RPMI8226 (cell line): ENCODE data around the gene NAV1.
"Not testable (repeated sequence)": the region's sequence is repeated elsewhere in the genome, so short reads cannot be mapped to it uniquely, and the experiment has no call there.

Experiments used
- DNase-seq: peaks from one replicate; pipeline ENCODE4 v3.0.0-alpha.2; 2015

The NAV1 gene

GRCh38 chr1:201538612-201539551 is at the start of gene NAV1:
Gene NAV1, plus strand, starts transcription at chr1:201539127. Its CDS starts 83,758 bp downstream, at chr1:201622885.
- DNase-seq = no peak

GRCh38 chr1:201489643-201490261 is 49.2 kb upstream of the NAV1 start:
- no peak for DNase-seq

DNA sequence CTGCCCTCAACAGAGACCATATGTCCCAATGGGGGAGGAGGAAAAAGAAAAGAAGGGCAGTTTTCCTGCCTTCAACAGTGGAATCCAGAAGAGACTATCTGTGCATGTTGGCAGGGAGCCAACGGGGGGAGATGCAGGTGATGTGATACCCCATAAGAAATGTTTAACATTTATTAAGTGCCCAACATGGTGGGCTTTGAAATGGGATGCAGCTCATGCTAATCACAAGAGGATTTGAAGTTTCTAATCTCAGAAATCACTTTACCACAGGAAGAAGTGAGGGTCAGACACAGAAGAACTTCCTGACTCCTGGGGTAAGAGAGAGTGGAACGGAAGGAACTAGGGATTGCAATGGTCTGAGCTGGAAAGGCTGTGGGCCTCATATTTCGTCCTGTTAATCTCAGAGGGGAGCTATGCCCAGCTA is 48.2 kb upstream of the NAV1 start:
- no peak for DNase-seq

DNA sequence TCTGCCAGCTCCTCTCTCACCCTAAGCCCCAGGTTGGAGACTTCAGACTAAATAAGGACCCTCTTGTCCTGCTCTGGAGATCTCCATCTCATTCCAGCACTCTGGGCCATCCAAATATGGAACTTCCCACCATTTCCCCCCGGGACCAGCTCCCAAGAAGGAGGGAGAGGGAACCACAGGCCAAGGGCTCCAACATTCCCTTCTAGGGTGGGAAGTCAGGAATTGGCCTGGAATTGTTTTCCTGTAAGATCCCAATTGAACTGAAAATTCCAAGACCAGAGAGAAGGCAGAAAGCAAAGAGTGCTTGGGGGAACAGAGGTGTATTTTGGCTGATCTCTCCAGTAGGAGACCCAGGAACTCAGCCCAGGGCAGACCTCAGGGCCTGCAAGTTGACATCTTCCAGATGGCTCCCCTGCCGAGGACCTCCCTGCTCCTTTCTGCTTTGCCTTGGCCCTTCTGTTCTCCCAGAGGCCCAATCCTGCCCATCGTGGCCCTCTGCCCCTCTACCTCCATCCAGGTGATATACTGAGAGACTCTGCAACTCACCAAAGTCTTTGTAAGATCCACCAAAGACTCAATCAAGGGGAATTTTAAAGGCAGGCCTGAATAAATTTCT is 46.9 kb upstream of the NAV1 start:
- no peak for DNase-seq

GRCh38 chr1:201493026-201493656 is 45.8 kb upstream of the NAV1 start:
- DNase-seq = not testable (repeated sequence)

DNA sequence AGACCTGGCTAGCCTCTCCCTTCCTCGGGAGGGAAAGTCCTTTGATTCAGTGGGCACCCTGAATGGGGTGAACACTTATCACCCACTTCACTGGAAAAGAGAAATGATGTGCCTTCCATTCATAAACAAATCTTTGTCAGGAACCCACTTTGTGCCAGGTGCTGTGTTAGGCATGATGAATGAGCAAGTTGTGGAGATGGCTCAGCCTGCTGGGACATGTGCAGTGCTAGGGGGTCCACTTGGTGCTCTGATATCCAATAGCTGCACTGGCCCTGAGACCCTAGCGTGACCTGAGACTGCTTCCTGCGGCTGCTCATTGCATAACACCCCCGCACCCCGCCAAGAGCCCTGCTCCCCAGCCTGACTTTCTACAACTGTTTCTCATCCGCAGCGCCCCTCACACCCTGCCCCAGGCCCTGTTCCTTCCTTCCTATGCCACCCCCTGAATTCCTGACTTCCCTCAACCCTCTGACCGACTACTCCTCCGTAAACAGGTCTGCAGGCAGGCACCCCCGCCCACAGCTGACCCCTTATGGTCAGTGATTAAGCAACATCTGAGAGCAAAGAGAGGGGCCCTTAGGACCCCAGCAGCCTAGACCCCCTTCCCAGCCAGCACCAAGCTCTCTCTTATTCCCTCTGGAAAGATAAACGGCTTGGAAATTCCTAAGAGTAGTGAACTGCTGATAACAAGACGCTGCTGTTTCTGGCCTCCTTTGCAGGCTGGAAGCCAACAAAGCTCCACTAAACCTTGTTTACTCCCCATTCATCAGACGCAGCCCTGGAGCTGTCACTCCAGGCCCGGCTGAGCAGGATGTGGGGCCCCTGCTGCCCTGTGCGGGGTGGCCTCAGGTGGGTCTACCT is 44.9 kb upstream of the NAV1 start:
- no peak for DNase-seq

DNA sequence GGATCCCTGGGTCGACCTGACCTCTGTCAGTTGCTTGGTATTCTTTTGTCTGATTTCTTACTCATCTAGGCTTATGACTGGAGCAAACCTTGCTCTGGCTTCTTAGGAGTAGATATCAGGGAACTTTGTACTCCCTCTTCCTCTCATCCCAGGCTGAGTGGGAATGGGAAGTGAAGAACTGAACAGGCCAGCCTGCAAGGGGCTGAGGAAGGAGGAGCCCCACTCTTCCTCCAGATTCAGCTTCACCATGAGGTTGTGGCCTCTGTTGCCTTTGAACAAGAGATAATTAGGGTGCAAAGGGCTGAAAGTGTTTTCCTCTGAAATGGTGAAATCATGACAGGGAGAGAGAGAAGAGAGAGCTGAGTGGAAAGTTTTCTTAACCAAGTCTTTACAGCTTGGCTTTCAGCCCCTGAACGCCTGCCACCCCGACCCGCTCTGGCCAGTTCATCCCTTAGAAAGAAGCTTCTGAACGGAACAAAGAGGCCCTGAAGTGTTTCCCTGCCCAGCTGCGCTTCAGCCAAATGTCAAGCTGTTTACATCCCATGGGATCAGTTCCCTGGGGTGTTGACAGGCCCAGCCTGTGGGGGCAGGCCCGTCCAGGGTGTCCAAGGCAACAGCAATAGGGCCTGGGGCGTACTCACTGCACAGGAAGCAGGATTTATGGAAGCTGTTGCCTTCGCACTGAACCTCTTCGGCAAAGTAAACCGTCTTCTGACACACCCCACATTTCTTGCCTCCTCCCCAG is 43.2 kb upstream of the NAV1 start:
- DNase-seq = no peak

- DNase-seq = no peak
These were observed 42.6 kb upstream of the NAV1 start for GRCh38 chr1:201496296-201496690.

DNA sequence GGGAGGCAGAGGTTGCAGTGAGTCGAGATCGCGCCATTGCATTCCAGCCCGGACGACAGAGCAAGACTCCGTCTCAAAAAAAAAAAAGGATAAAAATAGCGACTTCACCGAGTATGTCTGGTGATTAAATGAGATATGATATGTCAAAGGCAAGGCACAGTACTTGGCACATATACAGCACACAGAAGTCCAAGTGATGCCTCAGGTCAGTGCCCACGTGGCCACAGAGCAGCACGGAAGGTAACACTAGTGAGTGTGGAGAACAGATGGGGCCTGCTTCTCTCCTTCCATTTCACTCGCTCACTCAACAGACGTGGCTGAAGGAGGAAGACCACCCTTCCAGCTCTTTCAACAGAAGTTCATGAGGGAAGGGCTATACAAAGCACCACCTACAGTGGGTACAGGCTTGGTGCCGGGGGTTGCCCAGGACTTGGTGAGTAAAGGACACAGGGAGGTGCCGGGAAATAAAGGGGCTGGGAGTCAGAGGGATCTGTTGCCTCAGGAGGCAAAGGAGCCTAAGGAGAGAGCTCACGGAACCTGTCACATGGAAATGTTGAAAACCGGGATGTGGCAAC is 40.9 kb upstream of the NAV1 start:
- DNase-seq = no peak

GRCh38 chr1:201498621-201499020 is 40.3 kb upstream of the NAV1 start:
- no peak for DNase-seq

DNA sequence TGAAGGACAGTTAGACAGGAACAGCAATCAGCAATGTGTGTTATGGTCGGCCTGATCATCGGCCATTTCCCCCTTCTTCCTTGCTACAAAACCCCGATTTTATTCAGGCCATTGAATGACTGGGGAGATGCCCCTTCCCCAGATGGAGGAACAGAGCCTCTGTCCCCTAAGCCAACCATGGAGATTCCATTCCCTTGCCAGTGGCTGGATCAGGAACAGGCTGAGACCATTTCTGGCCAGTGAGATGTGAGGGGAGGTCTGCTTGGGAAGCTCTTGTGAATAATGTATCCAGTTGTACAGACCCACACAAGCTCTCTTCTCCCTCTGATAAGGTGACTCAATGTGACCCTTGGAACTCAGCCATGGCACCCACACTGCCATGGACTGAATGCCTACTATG is 39.7 kb upstream of the NAV1 start:
- no peak for DNase-seq

- no peak for DNase-seq
These were observed 38.9 kb upstream of the NAV1 start for GRCh38 chr1:201499795-201500669.

DNA sequence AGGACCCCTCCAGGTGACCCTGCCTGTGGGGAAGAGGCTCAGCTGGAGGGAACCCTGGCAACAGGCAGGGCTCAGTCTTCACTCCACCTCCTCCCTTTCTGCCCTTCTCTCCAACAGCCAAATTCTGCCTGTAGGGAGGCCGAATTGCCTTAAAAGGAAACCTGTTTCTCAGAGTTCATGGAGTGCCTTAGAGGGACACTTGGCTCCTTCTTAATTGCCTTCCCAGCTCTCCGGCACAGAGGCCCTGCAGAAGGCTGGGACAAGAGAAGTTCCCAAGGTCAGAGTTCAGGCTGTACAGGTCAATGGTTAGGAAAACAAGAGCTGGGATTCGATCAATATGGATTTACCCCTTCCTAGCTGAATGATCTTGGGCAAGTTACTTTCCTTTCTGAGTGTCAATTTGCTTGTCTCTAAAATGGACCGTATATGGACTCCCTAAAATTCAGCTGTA is 38.2 kb upstream of the NAV1 start:
- no peak for DNase-seq

DNA sequence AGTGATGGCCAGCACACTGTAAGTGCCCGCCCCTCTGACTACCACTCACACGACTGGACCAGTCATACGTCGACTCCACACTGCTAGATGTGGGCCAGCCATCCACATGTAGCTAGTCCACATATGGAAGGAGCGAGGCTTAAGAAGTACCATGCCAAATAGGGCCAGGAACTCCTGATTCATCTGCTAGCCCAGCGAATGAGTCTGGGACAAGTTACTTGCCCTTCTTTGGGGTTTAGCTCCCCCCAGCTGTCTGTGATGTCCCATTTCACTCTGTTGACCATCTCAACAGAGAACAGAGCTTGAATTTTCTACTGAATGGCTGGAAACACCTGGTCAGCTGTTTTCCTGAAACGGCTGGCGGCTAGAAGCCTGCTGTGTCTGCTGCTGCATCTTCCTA is 37.8 kb upstream of the NAV1 start:
- DNase-seq = peak; percentile 18

DNA sequence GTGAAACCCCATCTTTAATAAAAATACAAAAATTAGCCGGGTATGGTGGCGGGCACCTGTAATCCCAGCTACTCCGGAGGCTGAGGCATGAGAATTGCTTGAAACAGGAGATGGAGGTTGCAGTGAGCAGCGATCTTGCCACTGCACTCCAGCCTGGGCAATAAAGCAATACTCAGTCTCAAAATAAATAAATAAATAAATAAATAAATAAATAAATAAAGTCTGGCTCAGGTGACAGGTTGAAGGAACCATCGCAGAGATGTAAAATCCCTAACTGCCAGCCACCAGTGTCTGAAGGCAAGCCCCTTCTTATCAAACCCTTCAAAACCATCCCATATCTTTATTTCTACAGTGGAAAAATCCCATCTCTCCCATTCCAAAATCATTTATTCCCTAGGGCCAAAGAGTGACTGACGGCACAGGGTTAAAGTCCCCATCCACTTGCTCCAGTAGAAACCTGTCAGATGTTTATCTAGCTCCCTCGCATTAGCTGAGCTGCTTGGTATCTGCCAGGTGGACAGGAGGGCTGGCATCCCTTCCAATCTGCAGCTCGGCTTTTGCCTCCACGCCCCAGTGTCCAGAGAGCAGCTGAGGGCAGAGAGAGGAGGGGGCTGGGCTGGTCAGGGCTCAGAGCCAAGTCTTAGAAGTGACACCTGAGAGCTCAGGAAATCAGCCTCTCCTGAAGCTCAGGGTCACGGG is 37.0 kb upstream of the NAV1 start:
- DNase-seq = peak; percentile 89

DNA sequence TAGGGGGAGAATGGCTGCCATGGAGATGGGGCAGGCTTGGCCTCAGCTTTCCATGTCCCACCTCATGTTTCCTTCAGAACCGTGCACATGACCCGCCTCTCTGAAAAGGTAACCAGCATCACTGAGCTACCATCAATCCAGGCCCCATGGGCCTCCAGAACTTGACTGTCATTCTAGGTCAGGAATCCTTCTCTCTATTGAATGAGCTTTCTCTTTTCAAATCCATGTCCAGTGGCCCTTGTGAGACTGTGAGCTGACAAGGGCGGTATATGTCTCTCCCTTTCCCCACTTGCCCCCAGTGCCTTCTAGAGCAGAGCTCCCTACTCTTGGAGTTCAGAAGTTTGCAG is 36.4 kb upstream of the NAV1 start:
- DNase-seq = no peak

GRCh38 chr1:201503397-201504176 is 35.3 kb upstream of the NAV1 start:
- DNase-seq = no peak

- DNase-seq = no peak
These were observed 34.7 kb upstream of the NAV1 start for GRCh38 chr1:201504179-201504631.
